KOPT-K1 (cell line): Measurements from ENCODE around the gene ARHGAP23.

ENCODE experiments used
- H3K27ac ChIP-seq: fragments of 200-600 bp; sonication (generic); 2 replicates; pipeline ENCODE4 v1.5.1; 2016; ENCODE audit warnings: antibody characterized with exemption, mild to moderate bottlenecking, low read depth, low read length; ENCODE audit not compliant: poor library complexity, severe bottlenecking
- H3K36me3 ChIP-seq: fragments of 200-600 bp; sonication (generic); 2 replicates; pipeline ENCODE4 v1.5.1; 2017; ENCODE audit warnings: antibody characterized with exemption, mild to moderate bottlenecking, low read length, moderate library complexity; ENCODE audit not compliant: insufficient read depth
- H3K9me3 ChIP-seq: fragments of 200-600 bp; sonication (generic); 2 replicates; pipeline ENCODE4 v1.5.1; 2017; ENCODE audit warnings: antibody characterized with exemption, low read length, mild to moderate bottlenecking; ENCODE audit not compliant: insufficient read depth, poor library complexity, severe bottlenecking

Gene ARHGAP23

GRCh38 chr17:38444151-38444550 is 15.9 kb downstream of the ARHGAP23 start:
- H3K9me3 ChIP-seq, result no peaks in the 10 kb centered on the region
- no peak overlapping the region for H3K27ac ChIP-seq
- H3K36me3 ChIP-seq, result no peaks in the 10 kb centered on the region; the same call in 1 of the 2 replicates

GRCh38 chr17:38447502-38448085 is 19.3 kb downstream of the ARHGAP23 start:
- H3K36me3 ChIP-seq, result no peaks in the 10 kb centered on the region
- no peaks in the 10 kb centered on the region for H3K9me3 ChIP-seq
- no peak overlapping the region for H3K27ac ChIP-seq

- Histone ChIP-seq H3K27ac (no peak overlapping the region), H3K9me3 (no peaks in the 10 kb centered on the region), H3K36me3 (no peaks in the 10 kb centered on the region)
Measured at GRCh38 chr17:38448208-38448771, 20.0 kb downstream of the ARHGAP23 start.

GRCh38 chr17:38449364-38449763 is 21.1 kb downstream of the ARHGAP23 start:
- Histone ChIP-seq H3K36me3 (no peaks in the 10 kb centered on the region), H3K9me3 (no peaks in the 10 kb centered on the region), H3K27ac (no peak overlapping the region)

GRCh38 chr17:38450557-38451029 is 22.3 kb downstream of the ARHGAP23 start:
- Histone ChIP-seq H3K9me3 (no peaks in the 10 kb centered on the region), H3K27ac (no peak overlapping the region)

GRCh38 chr17:38451030-38451839 is 23.0 kb downstream of the ARHGAP23 start:
- no peak overlapping the region for H3K27ac ChIP-seq

More at GRCh38 chr17:38450557-38451029, 22.3 kb downstream of the ARHGAP23 start:
- no peaks in the 10 kb centered on the region for H3K36me3 ChIP-seq

GRCh38 chr17:38451840-38452529 is 23.7 kb downstream of the ARHGAP23 start:
- Histone ChIP-seq H3K36me3 (no peaks in the 10 kb centered on the region), H3K9me3 (no peaks in the 10 kb centered on the region), H3K27ac (no peak overlapping the region)

More at GRCh38 chr17:38451030-38451839, 23.0 kb downstream of the ARHGAP23 start:
- H3K36me3 ChIP-seq, result no peaks in the 10 kb centered on the region
- no peaks in the 10 kb centered on the region for H3K9me3 ChIP-seq

GRCh38 chr17:38452719-38453118 is 24.5 kb downstream of the ARHGAP23 start:
- H3K36me3 ChIP-seq, result no peaks in the 10 kb centered on the region
- no peak overlapping the region for H3K27ac ChIP-seq
- no peaks in the 10 kb centered on the region for H3K9me3 ChIP-seq

GRCh38 chr17:38453951-38454421 is 25.7 kb downstream of the ARHGAP23 start:
- Histone ChIP-seq H3K27ac (no peak overlapping the region), H3K36me3 (peaks cover 3% of the 10 kb centered on the region; the same call in 1 of the 2 replicates), H3K9me3 (no peaks in the 10 kb centered on the region)

GRCh38 chr17:38454532-38454931 is 26.3 kb downstream of the ARHGAP23 start:
- no peak overlapping the region for H3K27ac ChIP-seq
- no peaks in the 10 kb centered on the region for H3K9me3 ChIP-seq
- H3K36me3 ChIP-seq, result peaks cover 8% of the 10 kb centered on the region; the same call in 1 of the 2 replicates

GRCh38 chr17:38455288-38455915 is 27.1 kb downstream of the ARHGAP23 start:
- H3K27ac ChIP-seq, result no peak overlapping the region
- H3K9me3 ChIP-seq, result no peaks in the 10 kb centered on the region
- peaks cover 17% of the 10 kb centered on the region; the same call in 1 of the 2 replicates for H3K36me3 ChIP-seq

GRCh38 chr17:38456031-38456815 is 28.0 kb downstream of the ARHGAP23 start:
- Histone ChIP-seq H3K27ac (no peak overlapping the region), H3K9me3 (no peaks in the 10 kb centered on the region), H3K36me3 (peaks cover 17% of the 10 kb centered on the region; the same call in 1 of the 2 replicates)

- Histone ChIP-seq H3K27ac (no peak overlapping the region), H3K9me3 (no peaks in the 10 kb centered on the region), H3K36me3 (peaks cover 18% of the 10 kb centered on the region; the same call in 1 of the 2 replicates)
Measured at GRCh38 chr17:38457577-38458371, 29.5 kb downstream of the ARHGAP23 start.
